Right renal pelvis (tissue), 4 donors: ENCODE data around the gene PARP14. TPM values are rescaled to one million over a fixed set of nuclear protein-coding genes. Genes with fewer than 3 reads are reported as not detected.

Experiments used
- DNase-seq, 4 donors: peaks; one replicate each; pipeline ENCODE4 v3.0.0-alpha.2; 2013; ENCODE audit warnings: low read depth in 4 of 4, low spot score in 3 of 4, missing footprints in 1 of 4
- polyA plus RNA-seq, 4 donors: library from polyadenylated mRNA; unstranded; fragments of 120-200 nt; gene quantifications; one replicate each; pipeline ENCODE4 v1.2.1, GENCODE V29; 2013; ENCODE audit not compliant: insufficient read length in 4 of 4

PARP14 gene
- polyA plus RNA-seq, 4 donors, result 19.2 to 30.8 (median 23.1) TPM

- DNase-seq, result no peak
These were observed 87.1 kb downstream of the PARP14 start for GRCh38 chr3:122767540-122768372.

GRCh38 chr3:122770521-122771202 lies 90.0 kb downstream of the PARP14 start:
- no peak for DNase-seq

- DNase-seq, result no peak
These were observed 92.2 kb downstream of the PARP14 start for GRCh38 chr3:122772827-122773226.

GRCh38 chr3:122773944-122774509 lies 93.4 kb downstream of the PARP14 start:
- DNase-seq, result no peak

GRCh38 chr3:122774564-122774963 lies 93.9 kb downstream of the PARP14 start:
- no peak for DNase-seq

- DNase-seq, result no peak
These were observed 96.2 kb downstream of the PARP14 start for GRCh38 chr3:122776675-122777468.

- DNase-seq, result no peak
These were observed 96.9 kb downstream of the PARP14 start for GRCh38 chr3:122777563-122777962.

Other genes with a start within 250 kb of the PARP14 start
- gene KPNA1, start 165.9 kb upstream of the PARP14 start, polyA plus RNA-seq, result 10 to 100 TPM; 39.9 to 57.8 (median 52.4) TPM
- gene PARP9, start 116.5 kb upstream of the PARP14 start, polyA plus RNA-seq, result 10 to 100 TPM; 12.6 to 18.6 (median 17.6) TPM
- 10 to 100 TPM; 11.1 to 16.9 (median 15.1) TPM for gene DTX3L, start 116.5 kb upstream of the PARP14 start, polyA plus RNA-seq
- under 1 TPM; 0.21 to 0.36 (median 0.28) TPM for gene PARP15, start 103.2 kb upstream of the PARP14 start, polyA plus RNA-seq
- 10 to 100 TPM; 10.3 to 13.5 (median 11.1) TPM for gene HSPBAP1, start 113.0 kb downstream of the PARP14 start, polyA plus RNA-seq
- 10 to 100 TPM; 15.3 to 16.5 (median 15.9) TPM for gene SLC49A4, start 114.2 kb downstream of the PARP14 start, polyA plus RNA-seq